K562 (cell line): ENCODE measurements around the gene AJM1.

Experiments
- NFXL1 ChIP-seq: fragments of 450-650 bp; formaldehyde crosslinking; IDR thresholded peaks from 2 replicates; pipeline ENCODE4 v1.4.0; 2021; ENCODE audit warnings: mild to moderate bottlenecking
- SAFB ChIP-seq: fragments of 200-400 bp; formaldehyde crosslinking; IDR thresholded peaks from 2 replicates; pipeline ENCODE4 v1.6.1; 2017; ENCODE audit warnings: low read depth, low read length, borderline replicate concordance
- ZNF274 ChIP-seq: IDR thresholded peaks from 2 replicates; pipeline ENCODE4 v1.6.1; 2011; ENCODE audit warnings: low read depth, mild to moderate bottlenecking, low read length, moderate library complexity, borderline replicate concordance

DNA sequence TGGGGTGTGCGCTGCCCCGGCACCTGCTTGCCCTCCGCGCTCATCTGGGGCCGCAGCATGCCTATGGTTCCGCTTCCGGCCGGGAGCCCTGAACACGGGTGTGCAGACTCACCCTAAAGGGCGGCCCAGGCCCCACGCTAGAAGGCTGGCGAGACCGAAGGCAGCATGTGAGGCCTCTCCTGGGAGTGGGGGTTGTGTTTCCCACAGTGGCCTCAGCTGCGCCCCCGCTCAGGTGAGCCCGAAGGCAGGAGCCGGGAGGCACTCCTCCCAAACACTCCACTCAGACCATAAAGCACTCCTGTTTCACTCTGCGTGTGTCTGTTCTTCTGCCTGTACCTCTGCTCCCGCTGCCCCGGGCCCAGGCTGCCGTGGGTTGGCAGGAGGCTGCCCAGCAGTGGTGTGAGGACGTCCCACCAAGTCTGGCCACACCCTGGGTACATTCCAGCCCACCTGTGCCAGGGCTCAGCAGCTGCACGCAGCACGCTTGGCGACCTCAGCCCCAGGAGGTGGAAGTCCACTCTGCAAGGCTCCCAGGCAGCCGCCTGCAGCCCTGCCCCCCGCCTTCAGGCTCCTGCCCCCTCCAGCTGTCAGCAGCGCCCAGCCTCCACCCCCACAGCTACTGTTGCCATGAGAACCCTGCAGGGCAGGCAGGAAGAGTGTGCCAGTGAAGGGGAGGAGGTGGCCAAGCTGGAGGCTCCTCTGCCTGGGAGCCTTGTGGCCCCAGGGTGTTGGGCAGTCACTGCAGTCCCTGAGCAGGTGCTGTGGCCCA, 1.2 kb upstream of the AJM1 start:
- TF ChIP-seq SAFB (no peak), ZNF274 (no peak), NFXL1 (CRISPR knock-in tag) (no peak)
